GM19395 (cell line): ENCODE measurements around the gene KNCN.

Experiments
- ATAC-seq: cut with Tn5 transposase; IDR thresholded peaks from one replicate; pipeline ENCODE4 v1.9.1; 2021; ENCODE audit warnings: mild to moderate bottlenecking, moderate library complexity; ENCODE audit not compliant: unreplicated experiment

Gene KNCN

DNA sequence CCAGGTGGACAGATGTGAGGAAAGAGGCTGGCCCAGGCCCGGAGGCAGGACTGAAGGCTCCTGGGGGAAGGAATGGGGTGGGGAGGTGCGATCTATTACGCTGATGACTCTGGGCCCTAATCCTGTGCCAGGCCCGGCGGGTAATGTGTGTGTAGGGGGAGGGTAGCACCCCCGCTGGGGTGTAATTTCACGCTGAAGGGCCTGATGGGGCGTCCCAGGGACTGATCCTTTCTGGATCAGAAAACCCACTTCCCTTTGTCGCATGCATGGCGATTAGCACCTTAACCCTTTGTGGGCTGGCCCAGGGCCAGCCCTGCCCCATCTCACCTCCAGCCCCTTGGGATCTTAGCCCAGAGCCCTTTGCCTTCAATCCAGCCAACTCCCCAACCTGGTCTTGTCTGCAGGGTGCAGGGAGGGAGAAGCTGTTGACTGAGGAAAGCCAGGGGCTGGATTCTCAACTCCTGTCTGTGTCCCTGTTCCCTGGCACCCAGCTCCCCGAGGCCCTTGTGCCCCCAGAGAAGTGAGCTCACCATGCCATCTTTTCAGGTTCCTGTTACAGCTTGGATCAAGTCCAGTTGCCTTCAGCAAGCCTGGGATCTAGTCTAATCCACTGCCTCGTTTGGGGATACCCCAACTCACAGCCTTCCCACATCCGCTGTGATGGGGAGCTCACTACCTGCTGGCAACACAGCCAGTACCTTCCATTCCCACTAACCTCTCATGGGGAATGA lies 26.0 kb downstream of the KNCN start:
- ATAC-seq = no peak

- ATAC-seq = no peak
These were observed 26.6 kb downstream of the KNCN start for GRCh38 chr1:46524843-46525242.

GRCh38 chr1:46523496-46524353 lies 27.7 kb downstream of the KNCN start:
- ATAC-seq = no peak

GRCh38 chr1:46522969-46523320 lies 28.5 kb downstream of the KNCN start:
- no peak for ATAC-seq

- ATAC-seq = no peak
These were observed 29.1 kb downstream of the KNCN start for GRCh38 chr1:46522184-46522968.

DNA sequence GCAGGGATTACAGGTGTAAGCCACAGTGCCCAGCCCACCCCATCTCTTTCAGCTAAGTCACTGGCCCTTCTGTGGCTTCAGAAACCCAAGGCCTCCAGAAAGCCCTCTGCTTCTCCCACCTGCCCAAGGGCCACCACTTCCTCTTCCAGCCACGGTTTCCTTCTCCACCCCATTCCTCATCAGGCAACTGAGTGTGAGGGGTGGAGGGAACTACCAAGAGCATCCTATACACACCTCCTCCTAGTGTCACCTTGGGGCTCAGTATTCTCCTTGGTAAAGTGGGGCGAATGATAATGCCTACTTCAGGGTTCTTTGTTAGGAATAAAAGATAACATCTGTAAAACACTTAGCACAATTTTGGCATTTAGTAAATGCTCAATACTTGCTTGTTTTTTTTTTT lies 30.0 kb downstream of the KNCN start:
- ATAC-seq = no peak

- no peak for ATAC-seq
These were observed 31.2 kb downstream of the KNCN start for GRCh38 chr1:46520063-46520911.

DNA sequence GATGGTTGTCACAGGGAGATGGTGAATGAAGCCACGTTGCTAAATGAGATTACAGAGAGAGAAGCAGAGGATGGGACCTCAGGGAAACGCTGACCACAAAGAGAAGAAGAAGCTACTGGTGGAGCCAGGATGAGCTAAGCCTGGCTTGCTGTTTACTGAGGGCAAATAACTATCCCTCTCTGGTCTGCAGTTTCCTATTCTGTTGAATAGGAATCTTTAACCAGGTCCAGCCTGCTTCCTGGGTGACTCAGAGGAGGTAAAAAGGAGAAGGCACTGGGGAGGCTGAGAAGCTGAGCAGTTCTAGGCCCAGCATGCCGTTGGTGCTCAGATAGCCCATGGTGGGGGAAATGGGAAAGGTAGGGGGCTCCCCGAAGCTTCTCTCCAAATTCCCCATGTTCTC lies 32.2 kb downstream of the KNCN start:
- ATAC-seq = no peak

- ATAC-seq = no peak
These were observed 33.4 kb downstream of the KNCN start for GRCh38 chr1:46517932-46518498.

GRCh38 chr1:46517010-46517600 lies 34.3 kb downstream of the KNCN start:
- ATAC-seq = no peak

GRCh38 chr1:46516200-46516950 lies 35.1 kb downstream of the KNCN start:
- ATAC-seq = no peak

DNA sequence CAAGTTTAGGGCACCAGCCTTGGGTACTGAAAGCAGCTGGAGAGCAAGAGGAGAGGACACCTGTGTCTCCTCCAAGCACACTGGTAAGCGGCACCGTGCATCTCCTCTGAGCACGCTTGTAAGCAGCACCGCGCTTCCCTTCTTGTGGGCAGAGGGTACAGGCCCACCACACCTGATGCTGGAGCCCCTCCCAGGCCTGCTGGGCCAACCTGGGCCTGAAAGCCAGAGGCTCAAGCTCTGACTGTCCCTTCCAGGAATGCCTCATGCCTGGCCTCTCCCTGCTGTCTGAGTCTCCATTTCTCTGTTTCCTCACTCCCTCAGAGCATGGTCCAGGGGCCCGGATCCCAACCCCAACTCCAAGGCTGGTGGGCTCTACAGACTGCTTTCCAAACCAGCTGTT lies 35.9 kb downstream of the KNCN start:
- no peak for ATAC-seq

GRCh38 chr1:46513536-46513935 lies 37.9 kb downstream of the KNCN start:
- no peak for ATAC-seq

- no peak for ATAC-seq
These were observed 38.7 kb downstream of the KNCN start for GRCh38 chr1:46512792-46513190.

DNA sequence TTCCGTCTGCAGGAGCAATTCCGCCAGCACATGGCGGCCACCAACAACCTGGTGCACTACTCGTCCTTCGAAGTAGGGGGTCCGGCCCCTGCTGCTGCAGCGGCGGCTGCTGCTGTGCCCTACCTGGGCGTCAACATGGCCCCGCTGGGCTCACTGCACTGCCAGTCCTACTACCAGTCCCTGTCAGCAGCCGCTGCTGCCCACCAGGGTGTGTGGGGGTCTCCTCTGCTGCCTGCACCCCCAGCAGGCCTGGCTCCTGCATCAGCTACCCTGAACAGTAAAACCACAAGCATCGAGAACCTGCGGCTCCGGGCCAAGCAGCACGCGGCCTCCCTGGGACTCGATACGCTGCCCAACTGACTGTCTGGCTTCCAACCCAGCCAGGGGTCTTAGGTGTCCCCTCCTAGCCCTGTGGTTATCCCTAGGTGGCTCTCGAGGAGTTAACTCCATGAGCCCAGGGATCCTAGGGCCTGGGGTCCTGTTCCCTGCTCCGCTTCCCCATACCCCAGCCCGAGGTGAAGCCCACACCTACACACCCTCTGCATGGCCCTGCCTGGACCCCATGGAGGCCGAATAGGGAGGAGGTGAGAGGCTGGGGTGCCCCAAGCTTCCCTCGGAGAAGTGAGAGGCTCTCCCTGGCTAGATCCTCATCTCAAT lies 39.2 kb downstream of the KNCN start:
- no peak for ATAC-seq

DNA sequence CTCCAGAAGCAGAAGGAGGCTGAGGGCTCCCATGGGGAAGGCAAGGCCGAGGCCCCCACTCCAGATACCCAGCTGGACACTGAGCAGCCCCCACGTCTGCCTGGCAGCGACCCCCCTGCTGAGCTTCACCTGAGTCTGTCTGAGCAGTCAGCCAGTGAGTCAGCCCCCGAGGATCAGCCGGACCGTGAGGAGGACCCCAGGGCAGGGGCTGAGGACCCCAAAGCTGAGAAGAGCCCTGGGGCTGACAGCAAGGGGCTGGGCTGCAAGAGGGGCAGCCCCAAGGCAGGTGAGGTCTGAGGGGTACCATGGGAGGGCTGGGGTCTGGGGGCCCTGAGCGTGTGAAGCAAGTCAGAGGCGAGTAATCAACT lies 40.5 kb downstream of the KNCN start:
- ATAC-seq = no peak

DNA sequence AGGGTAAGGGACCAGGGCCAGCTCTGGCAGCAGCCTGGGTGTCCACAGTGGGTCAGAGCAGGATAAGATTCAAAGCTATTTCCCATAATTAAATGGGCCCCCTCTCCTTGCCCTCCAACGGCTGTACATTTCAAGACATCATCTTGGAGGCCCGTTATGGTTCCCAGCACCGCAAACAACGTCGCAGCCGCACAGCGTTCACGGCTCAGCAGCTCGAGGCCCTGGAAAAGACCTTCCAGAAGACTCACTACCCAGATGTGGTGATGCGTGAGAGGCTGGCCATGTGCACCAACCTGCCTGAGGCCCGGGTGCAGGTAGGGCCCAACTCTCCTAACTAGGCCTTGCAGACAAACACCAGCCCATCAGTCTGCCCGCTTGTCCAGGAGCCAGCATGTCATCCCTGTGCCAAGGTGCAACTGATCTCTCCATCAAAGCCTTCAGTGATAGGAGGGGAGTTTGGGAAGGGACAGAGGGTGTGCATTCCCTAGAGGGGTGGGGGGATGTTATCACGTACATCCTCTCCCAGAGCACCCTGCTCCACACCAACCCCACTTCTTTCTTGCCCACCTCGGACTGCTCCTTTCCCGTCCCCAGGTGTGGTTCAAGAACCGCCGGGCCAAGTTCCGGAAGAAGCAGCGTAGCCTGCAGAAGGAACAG lies 41.0 kb downstream of the KNCN start:
- ATAC-seq = no peak

DNA sequence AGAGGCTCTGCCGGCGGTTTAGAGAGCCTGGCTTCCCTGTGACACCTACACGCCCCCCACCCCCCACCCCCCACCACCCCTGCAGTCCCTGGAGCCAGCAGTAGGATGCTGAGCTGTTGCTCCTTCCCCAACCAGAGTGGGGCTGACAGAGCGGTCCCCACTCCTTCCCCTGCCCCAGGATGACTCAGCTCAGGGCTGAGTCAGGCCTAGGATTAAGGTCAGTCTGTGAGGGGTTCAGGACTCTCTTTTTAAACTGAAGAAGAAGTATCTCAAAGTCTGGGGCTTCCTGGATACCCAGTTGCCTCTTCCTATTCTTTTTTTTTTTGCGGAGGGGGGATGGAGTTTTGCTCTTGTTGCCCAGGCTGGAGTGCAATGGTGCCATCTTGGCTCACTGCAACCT lies 42.7 kb downstream of the KNCN start:
- ATAC-seq = no peak
